Nephron (organoid): ENCODE measurements around the gene RALGAPA2.
A peak's percentile ranks its signal among the peaks of the same experiment; 100 is the strongest.

Experiments
- H3K27ac Mint-ChIP-seq, 3 experiments: 2 replicates each; pipeline ENCODE4 v1.8.0; 2020; ENCODE audit warnings: mixed read lengths in 3 of 3, mild to moderate bottlenecking in 2 of 3, moderate library complexity in 1 of 3
- H3K27me3 Mint-ChIP-seq: 2 replicates; pipeline ENCODE4 v1.8.0; 2021; ENCODE audit warnings: low read depth, mild to moderate bottlenecking, moderate library complexity, mixed read lengths
- H3K36me3 Mint-ChIP-seq: 2 replicates; pipeline ENCODE4 v1.8.0; 2020; ENCODE audit warnings: low read depth, mixed read lengths
- H3K4me1 Mint-ChIP-seq: 2 replicates; pipeline ENCODE4 v1.8.0; 2020; ENCODE audit warnings: mixed read lengths
- H3K4me3 Mint-ChIP-seq, 3 experiments: 2 replicates each; pipeline ENCODE4 v1.8.0; 2020; ENCODE audit warnings: mild to moderate bottlenecking in 3 of 3, mixed read lengths in 3 of 3, moderate library complexity in 2 of 3
- H3K9me3 Mint-ChIP-seq: 2 replicates; pipeline ENCODE4 v1.8.0; 2020; ENCODE audit warnings: mixed read lengths
- CTCF ChIP-seq, 3 experiments: fragments of 200-600 bp; sonication (generic); IDR thresholded peaks; one replicate each; pipeline ENCODE4 v1.5.0; 2021; ENCODE audit warnings: antibody characterized with exemption in 3 of 3; ENCODE audit not compliant: unreplicated experiment in 3 of 3

The RALGAPA2 gene

GRCh38 chr20:20720158-20720557 lies 7.7 kb upstream of the RALGAPA2 start:
- TF ChIP-seq CTCF (IDR thresholded peaks at IDR 0.05; ENCODE audit: unreplicated experiment in 3 of 3): no peak
- no peaks in the 10 kb centered on the region for H3K27me3 Mint-ChIP-seq

GRCh38 chr20:20719411-20719810 lies 7.0 kb upstream of the RALGAPA2 start:
- Mint-ChIP-seq H3K4me3 (no peak overlapping the region), H3K27ac (no peak overlapping the region), H3K27me3 (no peaks in the 10 kb centered on the region), H3K4me1 (no peaks in the 10 kb centered on the region), H3K36me3 (no peaks in the 10 kb centered on the region), H3K9me3 (no peaks in the 10 kb centered on the region)
- TF ChIP-seq CTCF (IDR thresholded peaks at IDR 0.05; ENCODE audit: unreplicated experiment in 3 of 3): no peak

More at GRCh38 chr20:20720158-20720557, 7.7 kb upstream of the RALGAPA2 start:
- Mint-ChIP-seq H3K27ac (no peak overlapping the region), H3K4me3 (no peak overlapping the region), H3K36me3 (no peaks in the 10 kb centered on the region), H3K4me1 (no peaks in the 10 kb centered on the region), H3K9me3 (no peaks in the 10 kb centered on the region)

- peak overlapping the region; percentile 91 to 97 (median 95) for H3K27ac Mint-ChIP-seq
These were observed 861 bp upstream of the RALGAPA2 start for GRCh38 chr20:20713244-20713765.

GRCh38 chr20:20712004-20712473 lies 405 bp downstream of the RALGAPA2 start:
- peaks cover 28% of the 10 kb centered on the region for H3K4me1 Mint-ChIP-seq
- TF ChIP-seq CTCF (IDR thresholded peaks at IDR 0.05; ENCODE audit: unreplicated experiment in 3 of 3): no peak
- H3K27me3 Mint-ChIP-seq: peaks cover 5% of the 10 kb centered on the region
- no peaks in the 10 kb centered on the region for H3K9me3 Mint-ChIP-seq
- peak overlapping the region; percentile 47 to 86 (median 68) for H3K27ac Mint-ChIP-seq
- H3K4me3 Mint-ChIP-seq: peak overlapping the region; percentile 92 to 94 (median 94)
- H3K36me3 Mint-ChIP-seq: no peaks in the 10 kb centered on the region

More at GRCh38 chr20:20713244-20713765, 861 bp upstream of the RALGAPA2 start:
- H3K27me3 Mint-ChIP-seq: peaks cover 5% of the 10 kb centered on the region
- peak overlapping the region; percentile 86 to 92 (median 88) for H3K4me3 Mint-ChIP-seq
- TF ChIP-seq CTCF (IDR thresholded peaks at IDR 0.05; ENCODE audit: unreplicated experiment in 3 of 3): no peak
- no peaks in the 10 kb centered on the region for H3K36me3 Mint-ChIP-seq
- H3K9me3 Mint-ChIP-seq: no peaks in the 10 kb centered on the region
- peaks cover 28% of the 10 kb centered on the region for H3K4me1 Mint-ChIP-seq

GRCh38 chr20:20711413-20711812 lies 1.0 kb downstream of the RALGAPA2 start:
- Mint-ChIP-seq H3K27me3 (peaks cover 5% of the 10 kb centered on the region), H3K27ac (peak overlapping the region; percentile 47 to 86 (median 68)), H3K36me3 (no peaks in the 10 kb centered on the region), H3K4me3 (peak overlapping the region; percentile 92 to 94 (median 94)), H3K4me1 (peaks cover 28% of the 10 kb centered on the region), H3K9me3 (no peaks in the 10 kb centered on the region)
- TF ChIP-seq CTCF (IDR thresholded peaks at IDR 0.05; ENCODE audit: unreplicated experiment in 3 of 3): no peak
